NCI-H187 treated with DMSO at 0.1 percent for 48 hours (cell line): Measurements from ENCODE around the gene CYP39A1.

ENCODE experiments used
- DNase-seq: peaks from one replicate; lab custom pipeline; 2025; lab: John Stamatoyannopoulos, UW

The CYP39A1 gene, protein sequence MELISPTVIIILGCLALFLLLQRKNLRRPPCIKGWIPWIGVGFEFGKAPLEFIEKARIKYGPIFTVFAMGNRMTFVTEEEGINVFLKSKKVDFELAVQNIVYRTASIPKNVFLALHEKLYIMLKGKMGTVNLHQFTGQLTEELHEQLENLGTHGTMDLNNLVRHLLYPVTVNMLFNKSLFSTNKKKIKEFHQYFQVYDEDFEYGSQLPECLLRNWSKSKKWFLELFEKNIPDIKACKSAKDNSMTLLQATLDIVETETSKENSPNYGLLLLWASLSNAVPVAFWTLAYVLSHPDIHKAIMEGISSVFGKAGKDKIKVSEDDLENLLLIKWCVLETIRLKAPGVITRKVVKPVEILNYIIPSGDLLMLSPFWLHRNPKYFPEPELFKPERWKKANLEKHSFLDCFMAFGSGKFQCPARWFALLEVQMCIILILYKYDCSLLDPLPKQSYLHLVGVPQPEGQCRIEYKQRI

GRCh38 chr6:46652603-46653438 lies at the start of gene CYP39A1, which contains the start of gene SLC25A27:
Gene CYP39A1 (minus strand): TSS chr6:46652818. CDS start chr6:46652582, 236 bp downstream.
Gene SLC25A27 (plus strand): TSS chr6:46652975. CDS start chr6:46653193, 218 bp downstream.
- DNase-seq: peak; percentile 59

DNA sequence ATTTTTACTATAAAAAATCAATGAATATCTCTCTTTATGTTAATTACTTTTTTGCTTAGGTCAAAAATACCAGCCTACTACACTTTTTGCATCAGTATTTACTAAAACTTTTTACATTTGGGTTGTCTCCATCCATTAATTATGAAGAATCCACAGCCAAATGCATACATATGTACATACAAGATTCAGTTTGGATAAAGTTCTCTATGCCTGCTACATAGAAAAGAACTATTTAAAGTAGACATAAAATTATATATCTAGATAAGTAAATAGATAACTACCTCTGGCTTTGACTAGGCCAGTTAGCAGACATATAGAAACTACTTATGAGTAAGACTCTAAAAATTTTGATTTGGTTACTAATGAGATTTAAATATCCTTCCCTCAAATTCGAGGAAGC lies 47.4 kb upstream of the CYP39A1 start:
- DNase-seq: no peak

- no peak for DNase-seq
These were observed 38.4 kb upstream of the CYP39A1 start for GRCh38 chr6:46690911-46691451.

DNA sequence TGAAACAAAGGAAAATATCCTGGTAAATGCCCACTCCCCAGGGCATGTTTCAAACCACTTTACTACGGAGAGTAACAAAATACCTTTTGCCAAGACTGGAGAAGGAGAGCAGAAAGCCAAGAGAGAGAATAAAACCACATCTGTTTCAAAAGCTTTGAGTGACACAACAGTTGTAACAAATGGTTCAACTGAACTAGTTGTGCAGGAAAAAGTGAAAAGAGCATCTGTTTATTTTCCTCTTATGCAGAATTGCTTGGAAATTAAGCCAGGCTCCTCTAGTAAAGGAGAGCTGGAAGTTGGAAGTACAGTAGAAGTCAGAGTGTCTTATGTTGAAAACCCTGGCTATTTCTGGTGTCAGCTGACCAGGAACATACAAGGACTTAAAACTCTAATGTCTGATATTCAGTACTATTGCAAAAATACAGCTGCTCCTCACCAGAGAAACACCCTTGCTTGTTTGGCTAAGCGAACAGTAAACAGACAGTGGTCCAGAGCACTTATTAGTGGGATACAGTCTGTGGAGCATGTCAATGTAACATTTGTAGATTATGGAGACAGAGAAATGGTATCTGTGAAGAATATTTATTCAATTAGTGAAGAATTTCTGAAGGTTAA lies 37.6 kb upstream of the CYP39A1 start:
- no peak for DNase-seq

DNA sequence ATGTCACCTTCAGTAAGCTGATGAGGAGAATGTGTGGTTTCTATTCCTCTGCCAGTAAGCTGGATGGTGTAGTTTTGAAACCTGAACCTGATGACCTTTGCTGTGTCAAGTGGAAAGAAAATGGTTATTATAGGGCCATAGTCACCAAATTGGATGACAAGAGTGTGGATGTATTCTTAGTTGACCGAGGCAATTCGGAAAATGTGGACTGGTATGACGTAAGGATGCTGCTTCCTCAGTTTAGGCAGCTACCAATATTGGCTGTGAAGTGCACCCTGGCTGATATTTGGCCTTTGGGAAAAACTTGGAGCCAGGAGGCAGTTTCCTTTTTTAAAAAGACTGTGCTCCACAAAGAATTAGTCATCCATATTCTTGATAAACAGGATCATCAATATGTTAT lies 37.0 kb upstream of the CYP39A1 start:
- no peak for DNase-seq

- DNase-seq: no peak
These were observed 36.3 kb upstream of the CYP39A1 start for GRCh38 chr6:46688966-46689335.

- no peak for DNase-seq
These were observed 35.7 kb upstream of the CYP39A1 start for GRCh38 chr6:46688117-46688965.

- no peak for DNase-seq
These were observed 35.0 kb upstream of the CYP39A1 start, which contains the start of gene TDRD6 for GRCh38 chr6:46687619-46688097. Gene TDRD6 (plus strand): TSS chr6:46687885. CDS start chr6:46688129, 244 bp downstream.

GRCh38 chr6:46684771-46685170 lies 32.2 kb upstream of the CYP39A1 start:
- no peak for DNase-seq

GRCh38 chr6:46677314-46677654 lies 24.7 kb upstream of the CYP39A1 start:
- DNase-seq: no peak

DNA sequence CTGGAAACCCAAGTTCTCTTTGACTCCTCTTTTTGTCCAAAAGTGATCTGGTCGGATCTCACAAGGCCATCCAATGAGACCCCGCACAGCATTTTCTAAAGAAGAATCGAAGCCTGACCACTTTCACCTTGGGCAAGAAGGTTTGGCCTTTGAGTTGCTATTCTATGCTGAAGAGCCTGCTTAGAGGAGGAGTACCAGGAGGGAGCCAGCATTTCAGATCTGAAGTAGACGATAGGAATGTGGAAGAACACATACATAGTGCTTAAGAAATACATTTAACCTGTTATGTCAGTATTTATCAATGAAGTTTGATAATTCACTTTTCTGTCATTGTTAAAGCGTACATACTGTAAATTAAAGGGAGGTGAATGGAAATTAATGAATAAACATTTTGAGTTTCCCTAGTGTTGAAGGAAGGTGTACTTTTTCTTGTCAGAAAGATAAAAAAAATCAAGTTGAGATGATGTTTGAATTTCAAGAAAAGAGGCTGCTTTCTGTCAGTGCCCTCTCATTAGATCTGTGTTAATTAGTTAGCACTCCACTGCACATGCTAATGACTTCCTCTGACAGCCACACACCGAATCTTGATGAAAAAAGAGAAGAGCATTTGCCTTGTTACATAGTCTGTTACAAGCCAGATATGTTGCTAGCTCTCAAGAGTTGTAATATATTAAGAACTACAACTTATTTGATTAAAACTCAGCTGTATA lies 24.1 kb upstream of the CYP39A1 start:
- no peak for DNase-seq

DNA sequence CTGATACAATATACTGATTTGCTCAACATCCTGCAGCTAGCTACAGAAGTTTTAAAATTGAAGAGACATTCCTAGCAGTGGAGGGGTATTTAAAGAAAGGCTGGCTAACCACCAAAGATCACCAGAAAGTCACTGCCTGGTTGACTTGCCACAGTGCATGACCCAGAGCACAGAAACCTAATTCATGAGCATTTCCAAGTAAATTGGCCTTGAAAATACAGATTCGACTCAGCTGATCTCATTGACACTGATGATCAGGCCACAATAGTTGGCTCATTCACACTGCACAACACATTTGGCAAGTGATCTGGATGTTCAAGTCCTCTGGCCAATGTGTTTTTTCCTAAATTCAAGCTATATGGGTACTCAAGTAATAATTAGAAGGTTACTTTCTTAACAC lies 21.8 kb upstream of the CYP39A1 start:
- DNase-seq: no peak

DNA sequence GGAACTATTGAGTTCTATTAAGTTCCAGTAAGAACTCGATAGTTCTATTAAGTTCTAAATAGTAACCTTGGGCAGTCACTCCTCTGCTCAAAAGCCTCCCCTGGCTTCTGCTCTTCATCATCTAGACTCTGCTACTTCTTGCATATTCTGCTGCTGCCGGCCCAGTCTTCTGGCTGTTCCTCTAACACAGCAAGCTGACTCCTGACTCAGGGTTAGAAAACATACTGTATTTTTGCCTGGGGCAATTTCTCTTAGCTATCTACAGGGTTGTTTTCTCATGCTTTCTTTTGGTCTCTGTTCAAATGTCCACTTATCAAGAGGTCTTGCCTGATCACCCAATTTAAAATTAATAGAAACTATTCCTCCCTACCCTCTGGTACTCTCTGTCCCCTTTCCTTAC lies 14.8 kb upstream of the CYP39A1 start:
- no peak for DNase-seq

- DNase-seq: no peak
These were observed 8.9 kb upstream of the CYP39A1 start for GRCh38 chr6:46661483-46661882.

DNA sequence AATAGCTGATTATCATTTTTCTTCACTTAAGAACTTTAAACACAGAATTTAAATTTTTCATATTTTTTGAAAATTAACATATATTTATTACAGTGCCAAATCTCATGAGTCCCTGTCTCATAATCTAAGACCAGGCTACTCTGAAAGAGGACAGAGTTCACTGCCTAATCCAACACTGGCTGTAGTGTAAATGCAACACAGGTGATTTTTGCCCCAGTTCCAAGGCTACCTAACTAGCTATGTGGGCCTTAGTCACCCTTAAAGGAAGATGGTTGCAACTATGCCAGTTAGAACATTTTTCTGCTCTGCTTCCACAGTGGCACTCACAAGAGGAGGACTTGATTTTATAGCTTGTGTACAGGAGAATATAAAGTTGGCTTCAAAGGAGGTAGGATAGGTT lies 5.0 kb upstream of the CYP39A1 start:
- no peak for DNase-seq

DNA sequence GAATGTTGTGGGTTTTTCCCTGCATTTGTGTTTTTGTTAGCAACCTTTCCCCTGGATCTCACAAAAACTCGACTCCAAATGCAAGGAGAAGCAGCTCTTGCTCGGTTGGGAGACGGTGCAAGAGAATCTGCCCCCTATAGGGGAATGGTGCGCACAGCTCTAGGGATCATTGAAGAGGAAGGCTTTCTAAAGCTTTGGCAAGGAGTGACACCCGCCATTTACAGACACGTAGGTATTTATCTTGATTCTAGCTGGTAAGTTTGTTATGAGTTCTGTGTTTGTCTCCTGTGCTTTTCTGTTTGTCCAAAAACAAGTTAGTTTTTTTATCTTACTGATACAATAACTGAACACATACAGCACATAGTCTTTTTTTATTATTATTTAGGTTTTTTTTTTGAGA lies 3.2 kb upstream of the CYP39A1 start:
- no peak for DNase-seq

GRCh38 chr6:46653439-46654195 lies 999 bp upstream of the CYP39A1 start:
- DNase-seq: no peak

DNA sequence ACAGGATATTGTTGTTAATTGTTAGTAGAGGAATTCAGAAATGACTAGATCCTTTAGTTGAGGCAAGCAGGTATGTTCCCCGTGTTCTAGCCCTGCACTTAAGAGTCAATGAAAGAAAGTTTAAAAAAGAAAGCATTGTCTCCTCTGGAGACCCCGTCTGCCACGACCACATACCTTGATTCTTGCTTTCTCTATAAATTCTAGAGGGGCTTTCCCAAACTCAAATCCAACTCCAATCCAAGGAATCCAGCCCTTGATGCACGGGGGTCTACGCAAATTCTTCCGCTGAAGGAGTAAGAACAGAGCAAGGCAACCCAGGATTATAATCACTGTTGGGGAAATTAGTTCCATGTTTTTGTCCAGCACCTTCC lies 401 bp downstream of the CYP39A1 start:
- no peak for DNase-seq

GRCh38 chr6:46651816-46652215 lies 802 bp downstream of the CYP39A1 start:
- DNase-seq: no peak

- DNase-seq: no peak
These were observed 1.6 kb downstream of the CYP39A1 start for GRCh38 chr6:46651006-46651405.
